Astrocyte (in vitro differentiated cells and primary cell): ENCODE data around the gene ARSJ. TPM values are rescaled to one million over a fixed set of nuclear protein-coding genes. Genes with fewer than 3 reads are reported as not detected.

Source experiments
- DNase-seq: peaks from one replicate; pipeline ENCODE4 v3.0.0-alpha.2; 2010; ENCODE audit warnings: low read depth
- FAIRE-seq: peaks from 2 replicates; lab custom pipeline; 2011; peaks lifted over from hg19 to GRCh38; lab: Jason Lieb, UNC
- H2AFZ ChIP-seq: 2 replicates; pipeline ENCODE4 v1.6.0; 2012; ENCODE audit warnings: low read depth, low read length, inconsistent platforms
- H3K27ac ChIP-seq: 2 replicates; pipeline ENCODE4 v1.5.1; 2011; ENCODE audit warnings: low read depth, low read length, inconsistent platforms
- H3K27me3 ChIP-seq: 2 replicates; pipeline ENCODE4 v1.6.0; 2011; ENCODE audit warnings: low read length, inconsistent platforms; ENCODE audit not compliant: insufficient read depth
- H3K36me3 ChIP-seq: 2 replicates; pipeline ENCODE4 v1.5.1; 2011; ENCODE audit warnings: low read length, inconsistent platforms; ENCODE audit not compliant: insufficient read depth
- H3K4me1 ChIP-seq: 2 replicates; pipeline ENCODE4 v1.5.1; 2011; ENCODE audit warnings: low read length, inconsistent platforms; ENCODE audit not compliant: insufficient read depth
- H3K4me2 ChIP-seq: 2 replicates; pipeline ENCODE4 v1.6.0; 2012; ENCODE audit warnings: low read length, inconsistent platforms
- H3K4me3 ChIP-seq: 2 replicates; pipeline ENCODE4 v1.5.1; 2011; ENCODE audit warnings: low read depth, mild to moderate bottlenecking, low read length, inconsistent platforms; ENCODE audit not compliant: insufficient read depth
- H3K79me2 ChIP-seq: 2 replicates; pipeline ENCODE4 v1.6.0; 2012; ENCODE audit warnings: mild to moderate bottlenecking, low read length, inconsistent platforms; ENCODE audit not compliant: insufficient read depth
- H3K9ac ChIP-seq: 2 replicates; pipeline ENCODE4 v1.6.0; 2012; ENCODE audit warnings: mild to moderate bottlenecking, low read length, inconsistent platforms
- H3K9me3 ChIP-seq: 2 replicates; pipeline ENCODE4 v1.5.1; 2012; ENCODE audit warnings: low read depth, mild to moderate bottlenecking, low read length, inconsistent platforms; ENCODE audit not compliant: insufficient read depth
- H4K20me1 ChIP-seq: 2 replicates; pipeline ENCODE4 v1.6.0; 2012; ENCODE audit warnings: low read length, inconsistent platforms; ENCODE audit not compliant: insufficient read depth
- H3K27ac Mint-ChIP-seq: one replicate; pipeline ENCODE4 v1.8.0; 2021; ENCODE audit warnings: mild to moderate bottlenecking, mixed read lengths; ENCODE audit not compliant: unreplicated experiment
- H3K27me3 Mint-ChIP-seq: one replicate; pipeline ENCODE4 v1.8.0; 2021; ENCODE audit warnings: low read depth, mixed read lengths; ENCODE audit not compliant: unreplicated experiment
- H3K36me3 Mint-ChIP-seq: one replicate; pipeline ENCODE4 v1.8.0; 2021; ENCODE audit warnings: low read depth, mixed read lengths; ENCODE audit not compliant: unreplicated experiment
- H3K4me1 Mint-ChIP-seq: one replicate; pipeline ENCODE4 v1.8.0; 2021; ENCODE audit warnings: low read depth, mixed read lengths; ENCODE audit not compliant: unreplicated experiment
- H3K4me3 Mint-ChIP-seq: one replicate; pipeline ENCODE4 v1.8.0; 2021; ENCODE audit warnings: mild to moderate bottlenecking, moderate library complexity, mixed read lengths; ENCODE audit not compliant: unreplicated experiment
- H3K9me3 Mint-ChIP-seq: one replicate; pipeline ENCODE4 v1.8.0; 2021; ENCODE audit warnings: mild to moderate bottlenecking, mixed read lengths; ENCODE audit not compliant: unreplicated experiment
- EZH2 ChIP-seq: IDR thresholded peaks from 2 replicates; pipeline ENCODE4 v1.6.1; 2012; ENCODE audit warnings: mild to moderate bottlenecking, low read length, inconsistent platforms; ENCODE audit not compliant: insufficient read depth
- total RNA-seq: library from RNA; stranded (reverse); gene quantifications from 2 replicates; pipeline ENCODE4 v1.2.1, GENCODE V29; 2021
- TF ChIP-seq, protein P1 (sequence below): IDR thresholded peaks from 2 replicates; pipeline ENCODE4 v1.5.1; 2011; ENCODE audit warnings: low read depth, mild to moderate bottlenecking, inconsistent platforms, low read length, moderate library complexity; ENCODE audit not compliant: insufficient read depth

ARSJ gene
- total RNA-seq, 1 donor from 2014 or later: 66.5 TPM

DNA sequence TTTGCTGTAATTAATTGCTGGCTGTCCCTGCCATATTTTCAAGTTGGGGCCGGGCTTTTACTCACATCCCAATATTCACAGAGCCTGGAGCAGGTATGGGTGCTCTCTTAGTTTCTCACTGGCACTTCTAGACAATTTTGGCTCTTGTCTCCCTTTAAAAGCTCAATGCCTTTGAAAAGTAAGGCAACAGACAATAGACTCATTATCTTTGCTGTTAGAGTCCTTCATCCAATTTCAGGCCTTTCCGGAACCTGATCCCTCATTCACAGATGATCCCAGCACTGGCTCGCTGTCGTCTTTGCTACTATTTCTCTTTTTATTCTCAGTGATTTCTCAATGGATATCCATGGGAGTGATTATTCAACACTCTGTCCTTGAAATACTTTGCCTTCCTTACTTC is 6.7 kb downstream of the ARSJ start:
- DNase-seq: no peak
- no peak overlapping the region for H3K4me3 ChIP-seq
- no peak overlapping the region for H3K27ac Mint-ChIP-seq
- TF ChIP-seq, protein P1, sequence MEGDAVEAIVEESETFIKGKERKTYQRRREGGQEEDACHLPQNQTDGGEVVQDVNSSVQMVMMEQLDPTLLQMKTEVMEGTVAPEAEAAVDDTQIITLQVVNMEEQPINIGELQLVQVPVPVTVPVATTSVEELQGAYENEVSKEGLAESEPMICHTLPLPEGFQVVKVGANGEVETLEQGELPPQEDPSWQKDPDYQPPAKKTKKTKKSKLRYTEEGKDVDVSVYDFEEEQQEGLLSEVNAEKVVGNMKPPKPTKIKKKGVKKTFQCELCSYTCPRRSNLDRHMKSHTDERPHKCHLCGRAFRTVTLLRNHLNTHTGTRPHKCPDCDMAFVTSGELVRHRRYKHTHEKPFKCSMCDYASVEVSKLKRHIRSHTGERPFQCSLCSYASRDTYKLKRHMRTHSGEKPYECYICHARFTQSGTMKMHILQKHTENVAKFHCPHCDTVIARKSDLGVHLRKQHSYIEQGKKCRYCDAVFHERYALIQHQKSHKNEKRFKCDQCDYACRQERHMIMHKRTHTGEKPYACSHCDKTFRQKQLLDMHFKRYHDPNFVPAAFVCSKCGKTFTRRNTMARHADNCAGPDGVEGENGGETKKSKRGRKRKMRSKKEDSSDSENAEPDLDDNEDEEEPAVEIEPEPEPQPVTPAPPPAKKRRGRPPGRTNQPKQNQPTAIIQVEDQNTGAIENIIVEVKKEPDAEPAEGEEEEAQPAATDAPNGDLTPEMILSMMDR: no peak
- TF ChIP-seq EZH2: no peak
- peaks cover 62% of the 10 kb centered on the region for H4K20me1 ChIP-seq
- H3K27me3 ChIP-seq: no peaks in the 10 kb centered on the region
- H3K9ac ChIP-seq: no peak overlapping the region
- H3K4me2 ChIP-seq: peak overlapping the region; percentile 55
- peaks cover 16% of the 10 kb centered on the region for H3K4me1 Mint-ChIP-seq
- H3K27me3 Mint-ChIP-seq: no peaks in the 10 kb centered on the region
- H3K9me3 ChIP-seq: no peaks in the 10 kb centered on the region
- no peak overlapping the region for H2AFZ ChIP-seq
- H3K4me1 ChIP-seq: peaks cover 10% of the 10 kb centered on the region
- no peak overlapping the region for H3K27ac ChIP-seq
- no peaks in the 10 kb centered on the region for H3K9me3 Mint-ChIP-seq
- peaks cover 21% of the 10 kb centered on the region for H3K36me3 ChIP-seq
- no peak for FAIRE-seq
- H3K36me3 Mint-ChIP-seq: peaks cover 6% of the 10 kb centered on the region
- H3K79me2 ChIP-seq: peaks cover 100% of the 10 kb centered on the region
- peak overlapping the region; percentile 11 for H3K4me3 Mint-ChIP-seq

GRCh38 chr4:113971706-113972360 is 7.6 kb downstream of the ARSJ start:
- Histone ChIP-seq H3K36me3 (peaks cover 21% of the 10 kb centered on the region), H3K4me2 (peak overlapping the region; percentile 4), H3K27me3 (no peaks in the 10 kb centered on the region), H3K27ac (no peak overlapping the region), H2AFZ (no peak overlapping the region), H3K4me3 (no peak overlapping the region), H3K79me2 (peaks cover 100% of the 10 kb centered on the region), H4K20me1 (peaks cover 55% of the 10 kb centered on the region), H3K9me3 (no peaks in the 10 kb centered on the region), H3K4me1 (peaks cover 10% of the 10 kb centered on the region), H3K9ac (no peak overlapping the region)
- peaks cover 15% of the 10 kb centered on the region for H3K4me1 Mint-ChIP-seq
- peak; percentile 38 for DNase-seq
- peaks cover 7% of the 10 kb centered on the region for H3K36me3 Mint-ChIP-seq
- H3K4me3 Mint-ChIP-seq: no peak overlapping the region
- no peaks in the 10 kb centered on the region for H3K9me3 Mint-ChIP-seq
- FAIRE-seq: peak; percentile 9
- TF ChIP-seq, protein P1: no peak
- no peak for TF ChIP-seq EZH2
- H3K27ac Mint-ChIP-seq: no peak overlapping the region
- H3K27me3 Mint-ChIP-seq: no peaks in the 10 kb centered on the region

DNA sequence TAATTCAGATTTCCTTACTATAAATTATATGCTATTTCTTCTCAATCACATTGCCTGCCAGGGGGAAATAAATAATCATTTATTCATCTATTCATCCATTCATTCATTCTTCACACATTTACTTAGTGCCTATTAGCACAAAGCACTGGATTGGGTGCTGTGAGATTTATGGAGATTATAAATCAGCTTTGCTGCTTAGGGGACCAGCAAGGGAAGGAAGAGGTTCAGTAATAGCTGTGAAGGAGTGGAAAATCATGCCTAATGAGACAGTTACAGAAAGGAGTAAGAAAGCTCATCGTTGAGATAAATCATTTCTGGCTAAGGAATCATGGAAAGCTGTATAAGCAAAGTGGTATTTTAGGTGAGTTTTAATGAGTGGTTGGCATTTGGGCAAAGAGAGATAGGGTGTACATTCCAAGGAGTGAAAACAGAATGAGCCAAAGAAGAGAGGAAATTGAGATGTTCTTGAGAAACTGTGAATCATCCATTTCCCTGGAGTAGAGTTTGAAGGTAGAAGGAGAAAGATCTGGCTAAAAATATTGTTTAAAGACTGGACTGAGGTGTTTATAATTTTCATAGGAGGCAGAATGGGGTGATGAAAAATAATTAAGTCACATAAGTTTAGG is 9.6 kb downstream of the ARSJ start:
- DNase-seq (peak; percentile 30), FAIRE-seq (peak; percentile 67)
- no peaks in the 10 kb centered on the region for H3K27me3 ChIP-seq
- peaks cover 100% of the 10 kb centered on the region for H3K79me2 ChIP-seq
- Mint-ChIP-seq H3K9me3 (no peaks in the 10 kb centered on the region), H3K36me3 (peaks cover 10% of the 10 kb centered on the region), H3K4me3 (no peak overlapping the region), H3K4me1 (peaks cover 11% of the 10 kb centered on the region), H3K27ac (peak overlapping the region; percentile 3), H3K27me3 (no peaks in the 10 kb centered on the region)
- TF ChIP-seq, protein P1: no peak
- H3K4me2 ChIP-seq: peak overlapping the region; percentile 41
- H3K4me3 ChIP-seq: no peak overlapping the region
- no peak overlapping the region for H2AFZ ChIP-seq
- peaks cover 43% of the 10 kb centered on the region for H4K20me1 ChIP-seq
- peaks cover 10% of the 10 kb centered on the region for H3K4me1 ChIP-seq
- no peak overlapping the region for H3K9ac ChIP-seq
- no peak overlapping the region for H3K27ac ChIP-seq
- peaks cover 21% of the 10 kb centered on the region for H3K36me3 ChIP-seq
- H3K9me3 ChIP-seq: no peaks in the 10 kb centered on the region
